DND-41 (cell line): Measurements from ENCODE around the gene CCDC178.
"Not testable (repeated sequence)": the region's sequence is repeated elsewhere in the genome, so short reads cannot be mapped to it uniquely, and the experiment has no call there.

ENCODE experiments used
- ATAC-seq: fragments of 200-7000 bp; cut with Tn5 transposase; 3 replicates; pipeline ENCODE4 v1.9.1; 2021; ENCODE audit warnings: low read depth; ENCODE audit not compliant: insufficient read depth
- DNase-seq: peaks from one replicate; pipeline ENCODE4 v3.0.0-alpha.2; 2020
- H2AFZ ChIP-seq: 2 replicates; pipeline ENCODE4 v1.6.0; 2012; ENCODE audit warnings: low read depth, low read length
- H3K27ac ChIP-seq: 2 replicates; pipeline ENCODE4 v1.5.1; 2012; ENCODE audit warnings: low read length, inconsistent platforms
- H3K27me3 ChIP-seq: fragments of 200-600 bp; sonication (generic); 2 replicates; pipeline ENCODE4 v1.6.0; 2012; ENCODE audit warnings: low read length, mild to moderate bottlenecking, inconsistent platforms; ENCODE audit not compliant: insufficient read depth, poor library complexity
- H3K36me3 ChIP-seq: 2 replicates; pipeline ENCODE4 v1.5.1; 2012; ENCODE audit warnings: low read length, inconsistent platforms; ENCODE audit not compliant: insufficient read depth
- H3K4me1 ChIP-seq: 2 replicates; pipeline ENCODE4 v1.5.1; 2012; ENCODE audit warnings: mild to moderate bottlenecking, low read length; ENCODE audit not compliant: insufficient read depth
- H3K4me2 ChIP-seq: 2 replicates; pipeline ENCODE4 v1.6.0; 2012; ENCODE audit warnings: mild to moderate bottlenecking, moderate library complexity, low read length, inconsistent platforms; ENCODE audit not compliant: insufficient read depth
- H3K4me3 ChIP-seq, 2 experiments: fragments of 200-600 bp in 1 of 2; shearing (Covaris generic) in 1 of 2; 2 replicates each; pipeline ENCODE4 v1.5.1; 2012 to 2016; ENCODE audit warnings: inconsistent platforms in 2 of 2, low read length in 2 of 2, mild to moderate bottlenecking in 2 of 2, low read depth in 1 of 2, moderate library complexity in 1 of 2
- H3K79me2 ChIP-seq: 2 replicates; pipeline ENCODE4 v1.6.0; 2012; ENCODE audit warnings: low read length, inconsistent platforms; ENCODE audit not compliant: insufficient read depth
- H3K9ac ChIP-seq: 2 replicates; pipeline ENCODE4 v1.6.0; 2012; ENCODE audit warnings: low read depth, mild to moderate bottlenecking, inconsistent platforms, low read length, moderate library complexity
- H3K9me3 ChIP-seq: 2 replicates; pipeline ENCODE4 v1.5.1; 2012; ENCODE audit warnings: low read length, moderate library complexity, mild to moderate bottlenecking, inconsistent platforms; ENCODE audit not compliant: insufficient read depth, severe bottlenecking
- H4K20me1 ChIP-seq: 2 replicates; pipeline ENCODE4 v1.6.0; 2012; ENCODE audit warnings: low read length; ENCODE audit not compliant: insufficient read depth
- EZH2 ChIP-seq: IDR thresholded peaks from 3 replicates; pipeline ENCODE4 v1.6.1; 2012; ENCODE audit warnings: borderline replicate concordance, low read depth, mild to moderate bottlenecking, moderate library complexity, low read length, inconsistent platforms; ENCODE audit not compliant: severe bottlenecking
- TF ChIP-seq, protein P1 (sequence below): IDR thresholded peaks from 2 replicates; pipeline ENCODE4 v1.5.1; 2012; ENCODE audit warnings: borderline replicate concordance, low read length, moderate library complexity, mild to moderate bottlenecking; ENCODE audit not compliant: poor library complexity, severe bottlenecking; ENCODE audit errors: extremely low read depth

CCDC178 gene

DNA sequence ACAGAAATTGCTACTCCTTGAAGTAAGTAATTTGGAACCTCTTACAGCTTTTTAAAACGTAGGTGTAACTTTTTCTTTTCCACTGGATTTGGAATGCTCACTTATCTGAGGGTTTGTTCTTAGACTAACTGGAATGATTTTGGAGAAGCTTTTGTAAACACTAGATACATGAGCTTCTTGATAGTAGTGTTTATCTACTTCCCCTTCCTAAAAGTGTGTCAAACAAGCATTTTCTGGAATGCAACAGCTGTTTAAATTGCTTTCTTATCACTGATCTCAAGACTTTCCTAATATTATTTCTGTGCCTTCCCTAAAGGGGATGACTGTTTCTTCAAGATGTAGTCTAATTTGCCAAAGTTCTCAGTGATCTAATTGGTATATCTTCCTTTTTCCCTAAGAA is 282.6 kb downstream of the CCDC178 start:
- no peaks in the 10 kb centered on the region for H3K9me3 ChIP-seq
- ATAC-seq (no peak), DNase-seq (no peak)
- no peak overlapping the region for H3K9ac ChIP-seq
- no peaks in the 10 kb centered on the region for H3K4me1 ChIP-seq
- H2AFZ ChIP-seq, result no peak overlapping the region
- no peak overlapping the region for H3K4me3 ChIP-seq
- H3K4me2 ChIP-seq, result no peak overlapping the region
- no peaks in the 10 kb centered on the region for H3K36me3 ChIP-seq
- no peak for TF ChIP-seq EZH2
- TF ChIP-seq, protein P1, sequence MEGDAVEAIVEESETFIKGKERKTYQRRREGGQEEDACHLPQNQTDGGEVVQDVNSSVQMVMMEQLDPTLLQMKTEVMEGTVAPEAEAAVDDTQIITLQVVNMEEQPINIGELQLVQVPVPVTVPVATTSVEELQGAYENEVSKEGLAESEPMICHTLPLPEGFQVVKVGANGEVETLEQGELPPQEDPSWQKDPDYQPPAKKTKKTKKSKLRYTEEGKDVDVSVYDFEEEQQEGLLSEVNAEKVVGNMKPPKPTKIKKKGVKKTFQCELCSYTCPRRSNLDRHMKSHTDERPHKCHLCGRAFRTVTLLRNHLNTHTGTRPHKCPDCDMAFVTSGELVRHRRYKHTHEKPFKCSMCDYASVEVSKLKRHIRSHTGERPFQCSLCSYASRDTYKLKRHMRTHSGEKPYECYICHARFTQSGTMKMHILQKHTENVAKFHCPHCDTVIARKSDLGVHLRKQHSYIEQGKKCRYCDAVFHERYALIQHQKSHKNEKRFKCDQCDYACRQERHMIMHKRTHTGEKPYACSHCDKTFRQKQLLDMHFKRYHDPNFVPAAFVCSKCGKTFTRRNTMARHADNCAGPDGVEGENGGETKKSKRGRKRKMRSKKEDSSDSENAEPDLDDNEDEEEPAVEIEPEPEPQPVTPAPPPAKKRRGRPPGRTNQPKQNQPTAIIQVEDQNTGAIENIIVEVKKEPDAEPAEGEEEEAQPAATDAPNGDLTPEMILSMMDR, result no peak
- no peak overlapping the region for H3K27ac ChIP-seq
- H3K79me2 ChIP-seq, result no peaks in the 10 kb centered on the region
- no peaks in the 10 kb centered on the region for H3K27me3 ChIP-seq
- H4K20me1 ChIP-seq, result no peaks in the 10 kb centered on the region

DNA sequence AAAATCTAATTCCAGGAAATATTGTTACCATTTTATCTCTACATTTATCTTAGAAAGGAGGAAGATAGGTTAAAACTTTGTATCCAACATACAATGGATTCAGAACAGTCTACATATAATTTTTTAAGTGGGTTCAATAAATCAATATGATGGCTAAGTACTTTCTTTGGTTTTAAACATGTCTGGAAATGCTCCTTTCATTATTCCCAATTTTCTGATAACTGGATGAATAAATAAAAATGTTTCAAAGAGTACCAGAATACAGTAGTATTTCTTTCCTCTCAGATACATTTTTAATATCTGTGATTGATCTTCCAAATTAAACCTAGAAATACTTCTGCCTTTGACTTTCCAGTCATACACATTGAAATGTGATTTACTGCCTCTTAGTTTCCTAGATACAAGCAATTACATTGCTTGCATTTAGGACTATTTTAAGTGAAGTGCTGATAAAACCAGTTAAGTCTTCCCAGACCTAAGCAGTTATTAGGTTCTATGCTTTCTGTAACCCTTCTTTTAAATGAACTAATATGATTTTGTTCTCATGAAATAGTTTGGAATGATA is 283.5 kb downstream of the CCDC178 start:
- Histone ChIP-seq H4K20me1 (no peaks in the 10 kb centered on the region), H3K4me1 (no peaks in the 10 kb centered on the region), H2AFZ (no peak overlapping the region), H3K9ac (no peak overlapping the region), H3K27me3 (no peaks in the 10 kb centered on the region), H3K79me2 (no peaks in the 10 kb centered on the region), H3K4me2 (no peak overlapping the region), H3K4me3 (no peak overlapping the region), H3K27ac (no peak overlapping the region), H3K36me3 (no peaks in the 10 kb centered on the region), H3K9me3 (no peaks in the 10 kb centered on the region)
- no peak for DNase-seq
- TF ChIP-seq, protein P1, result no peak
- no peak for TF ChIP-seq EZH2
- ATAC-seq, result no peak

DNA sequence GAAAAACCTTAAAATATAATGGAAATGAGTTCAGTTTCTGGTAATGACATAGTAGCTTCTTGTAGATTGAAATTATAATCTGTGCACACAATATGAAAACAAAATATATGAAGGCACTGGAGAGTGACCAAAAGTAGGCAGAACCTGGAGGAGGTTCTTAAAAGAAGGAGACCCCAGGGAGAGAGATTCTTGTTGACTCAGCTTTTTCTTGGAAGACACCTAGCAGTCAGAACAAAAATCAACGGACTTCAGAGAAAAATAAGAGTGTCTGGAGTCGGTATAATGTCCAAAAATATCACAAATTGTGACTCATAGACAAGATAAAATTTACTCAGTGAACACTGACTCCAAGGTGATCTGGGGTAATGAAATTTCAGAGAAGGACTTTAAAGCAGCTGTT is 286.5 kb downstream of the CCDC178 start:
- no peak for DNase-seq
- ATAC-seq, result no peak
- Histone ChIP-seq H3K79me2 (no peaks in the 10 kb centered on the region), H3K4me1 (no peaks in the 10 kb centered on the region), H3K9me3 (no peaks in the 10 kb centered on the region), H3K4me3 (no peak overlapping the region), H4K20me1 (no peaks in the 10 kb centered on the region), H2AFZ (no peak overlapping the region), H3K9ac (no peak overlapping the region), H3K27me3 (no peaks in the 10 kb centered on the region), H3K4me2 (no peak overlapping the region), H3K36me3 (no peaks in the 10 kb centered on the region), H3K27ac (no peak overlapping the region)
- TF ChIP-seq EZH2, result no peak
- TF ChIP-seq, protein P1, result no peak

DNA sequence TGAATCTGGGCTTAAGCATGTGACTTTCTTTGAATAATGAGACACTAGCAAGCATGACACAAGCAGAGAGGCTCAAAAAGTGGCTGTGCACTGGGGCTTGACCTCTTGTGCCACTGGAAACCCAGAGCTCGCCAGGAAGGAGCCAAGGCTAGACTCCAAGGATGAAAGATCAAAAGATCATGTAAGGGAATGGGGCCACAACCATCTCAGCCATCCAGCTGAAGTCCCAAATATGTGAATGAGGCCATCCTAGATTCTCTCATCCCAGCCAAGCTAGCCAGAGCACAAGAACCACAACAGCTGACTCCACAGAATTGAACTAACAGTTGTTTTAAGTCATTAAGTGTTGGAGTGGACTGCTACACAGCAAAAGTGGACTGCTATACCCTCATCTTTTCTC is 288.1 kb downstream of the CCDC178 start:
- no peak overlapping the region for H3K4me3 ChIP-seq
- H3K36me3 ChIP-seq, result no peaks in the 10 kb centered on the region
- H3K4me1 ChIP-seq, result no peaks in the 10 kb centered on the region
- H3K9ac ChIP-seq, result no peak overlapping the region
- H3K9me3 ChIP-seq, result no peaks in the 10 kb centered on the region
- TF ChIP-seq, protein P1, result no peak
- no peak for TF ChIP-seq EZH2
- H3K4me2 ChIP-seq, result no peak overlapping the region
- ATAC-seq (no peak), DNase-seq (no peak)
- no peaks in the 10 kb centered on the region for H4K20me1 ChIP-seq
- no peaks in the 10 kb centered on the region for H3K79me2 ChIP-seq
- H3K27ac ChIP-seq, result no peak overlapping the region
- H3K27me3 ChIP-seq, result no peaks in the 10 kb centered on the region
- H2AFZ ChIP-seq, result no peak overlapping the region

DNA sequence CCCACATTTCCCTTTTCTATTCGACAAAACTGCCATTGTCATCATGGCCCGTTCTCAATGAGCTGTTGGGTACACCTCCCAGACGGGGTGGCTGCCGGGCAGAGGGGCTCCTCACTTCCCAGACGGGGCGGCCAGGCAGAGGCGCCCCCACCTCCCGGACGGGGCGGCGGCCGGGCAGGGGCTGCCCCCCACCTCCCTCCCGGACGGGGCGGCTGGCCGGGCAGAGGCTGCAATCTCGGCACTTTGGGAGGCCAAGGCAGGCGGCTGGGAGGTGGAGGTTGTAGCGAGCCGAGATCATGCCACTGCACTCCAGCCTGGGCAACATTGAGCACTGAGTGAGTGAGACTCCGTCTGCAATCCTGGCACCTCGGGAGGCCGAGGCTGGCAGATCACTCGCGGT is 292.7 kb downstream of the CCDC178 start:
- H3K79me2 ChIP-seq, H3K4me3 ChIP-seq, H3K36me3 ChIP-seq, H3K4me2 ChIP-seq, H3K9ac ChIP-seq, DNase-seq, ATAC-seq, H2AFZ ChIP-seq, H3K4me1 ChIP-seq, H4K20me1 ChIP-seq, H3K27ac ChIP-seq, H3K9me3 ChIP-seq, H3K27me3 ChIP-seq: not testable (repeated sequence)
